ENCODE results near the gene MRPL44.

Gene MRPL44

DNA sequence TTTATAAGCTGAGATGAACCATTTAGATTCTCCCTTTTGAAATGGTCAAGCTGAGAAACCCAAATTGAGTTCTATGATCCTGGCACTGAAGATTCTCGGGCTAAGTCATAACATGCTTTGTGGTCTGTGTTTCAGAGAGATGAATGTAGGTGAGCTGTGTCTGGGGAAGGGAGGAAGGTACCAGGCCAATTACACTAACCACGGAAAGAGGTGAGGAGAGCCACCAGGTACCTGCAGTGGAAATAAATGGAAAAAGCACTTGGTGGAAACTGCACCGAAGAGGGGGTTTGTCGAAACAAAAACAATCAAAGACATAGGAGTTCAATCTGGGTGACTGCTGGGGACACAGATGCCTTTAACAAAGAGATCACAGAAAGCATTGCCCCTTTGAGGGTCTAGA is 963 bp upstream of the MRPL44 start:
- Mint-ChIP-seq H3K36me3 (ENCODE audit: low read depth) (peaks cover 14% of the 10 kb centered on the region), H3K27ac (peak overlapping the region; percentile 45 to 94 (median 71)), H3K9me3 (no peaks in the 10 kb centered on the region)

DNA sequence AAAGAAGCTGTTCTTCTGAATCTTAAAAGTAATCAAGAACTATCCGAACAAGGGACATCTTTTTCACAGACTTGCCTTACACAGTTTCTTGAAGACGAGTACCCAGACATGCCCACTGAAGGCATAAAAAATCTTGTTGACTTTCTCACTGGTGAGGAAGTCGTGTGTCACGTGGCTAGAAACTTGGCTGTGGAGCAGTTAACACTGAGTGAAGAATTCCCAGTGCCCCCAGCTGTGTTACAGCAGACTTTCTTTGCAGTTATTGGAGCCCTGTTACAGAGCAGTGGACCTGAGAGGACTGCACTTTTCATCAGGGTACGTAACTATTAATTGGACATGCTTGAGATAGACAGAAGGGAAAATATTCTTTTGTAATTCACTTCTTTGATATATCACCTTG is 2.4 kb downstream of the MRPL44 start:
- Mint-ChIP-seq H3K27me3 (ENCODE audit: low read depth) (peaks cover 4% of the 10 kb centered on the region), H3K36me3 (ENCODE audit: low read depth) (peaks cover 30% of the 10 kb centered on the region), H3K27ac (no peak overlapping the region), H3K4me1 (peaks cover 57% of the 10 kb centered on the region), H3K4me3 (peak overlapping the region; percentile 35 to 56 (median 44)), H3K9me3 (no peaks in the 10 kb centered on the region)
- TF ChIP-seq, protein P1, sequence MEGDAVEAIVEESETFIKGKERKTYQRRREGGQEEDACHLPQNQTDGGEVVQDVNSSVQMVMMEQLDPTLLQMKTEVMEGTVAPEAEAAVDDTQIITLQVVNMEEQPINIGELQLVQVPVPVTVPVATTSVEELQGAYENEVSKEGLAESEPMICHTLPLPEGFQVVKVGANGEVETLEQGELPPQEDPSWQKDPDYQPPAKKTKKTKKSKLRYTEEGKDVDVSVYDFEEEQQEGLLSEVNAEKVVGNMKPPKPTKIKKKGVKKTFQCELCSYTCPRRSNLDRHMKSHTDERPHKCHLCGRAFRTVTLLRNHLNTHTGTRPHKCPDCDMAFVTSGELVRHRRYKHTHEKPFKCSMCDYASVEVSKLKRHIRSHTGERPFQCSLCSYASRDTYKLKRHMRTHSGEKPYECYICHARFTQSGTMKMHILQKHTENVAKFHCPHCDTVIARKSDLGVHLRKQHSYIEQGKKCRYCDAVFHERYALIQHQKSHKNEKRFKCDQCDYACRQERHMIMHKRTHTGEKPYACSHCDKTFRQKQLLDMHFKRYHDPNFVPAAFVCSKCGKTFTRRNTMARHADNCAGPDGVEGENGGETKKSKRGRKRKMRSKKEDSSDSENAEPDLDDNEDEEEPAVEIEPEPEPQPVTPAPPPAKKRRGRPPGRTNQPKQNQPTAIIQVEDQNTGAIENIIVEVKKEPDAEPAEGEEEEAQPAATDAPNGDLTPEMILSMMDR (IDR thresholded peaks at IDR 0.05; ENCODE audit: unreplicated experiment in 3 of 3) = no peak

More for the DNA sequence above, 963 bp upstream of the MRPL44 start:
- H3K27me3 Mint-ChIP-seq (ENCODE audit: low read depth) = peaks cover 4% of the 10 kb centered on the region
- peak overlapping the region; percentile 69 to 99 (median 76) for H3K4me3 Mint-ChIP-seq
- TF ChIP-seq, protein P1 (IDR thresholded peaks at IDR 0.05; ENCODE audit: unreplicated experiment in 3 of 3) = no peak
- H3K4me1 Mint-ChIP-seq = peaks cover 64% of the 10 kb centered on the region

DNA sequence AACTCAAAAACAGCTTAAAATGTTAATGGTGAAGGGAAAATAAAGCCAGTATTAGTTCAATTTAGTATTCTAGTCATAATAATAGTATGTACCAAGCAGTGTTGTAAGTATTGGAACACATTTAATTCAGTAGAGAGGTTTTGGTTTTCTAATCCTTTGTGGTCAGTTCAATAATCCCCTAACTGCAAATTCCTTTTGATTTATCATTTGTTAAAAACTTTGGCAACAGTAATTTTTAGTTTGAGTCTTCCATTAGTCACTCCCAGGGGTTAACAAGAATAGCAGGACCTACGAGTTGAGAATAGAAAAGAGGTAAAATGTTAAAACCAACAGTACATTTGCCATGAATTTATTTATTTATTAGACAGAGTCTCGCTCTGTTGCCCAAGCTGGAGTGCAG is 10.7 kb downstream of the MRPL44 start:
- TF ChIP-seq, protein P1 (IDR thresholded peaks at IDR 0.05; ENCODE audit: unreplicated experiment in 3 of 3) = no peak
- Mint-ChIP-seq H3K4me1 (no peaks in the 10 kb centered on the region), H3K9me3 (no peaks in the 10 kb centered on the region), H3K36me3 (ENCODE audit: low read depth) (peaks cover 19% of the 10 kb centered on the region), H3K27ac (no peak overlapping the region), H3K27me3 (ENCODE audit: low read depth) (no peaks in the 10 kb centered on the region), H3K4me3 (no peak overlapping the region)

DNA sequence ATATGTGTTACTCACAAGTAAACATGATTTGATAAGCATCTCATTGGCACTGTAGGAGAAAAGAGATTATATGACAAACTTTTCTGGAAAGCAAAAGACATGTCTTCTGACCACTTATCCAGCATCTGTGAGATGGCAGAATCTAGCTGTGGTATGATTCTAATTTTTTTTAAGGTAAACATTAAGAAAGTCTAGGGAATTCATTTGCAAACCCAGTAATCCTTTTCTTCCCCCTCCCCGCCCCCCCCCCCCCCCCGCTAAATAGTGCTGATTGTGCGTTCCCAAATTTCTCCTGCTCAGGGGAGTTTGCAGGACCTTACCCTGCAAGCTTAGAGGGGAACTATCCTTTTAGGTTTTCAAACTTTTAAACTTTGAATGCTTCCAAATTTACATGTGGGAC is 12.1 kb downstream of the MRPL44 start:
- TF ChIP-seq, protein P1 (IDR thresholded peaks at IDR 0.05; ENCODE audit: unreplicated experiment in 3 of 3) = no peak
- Mint-ChIP-seq H3K4me3 (no peak overlapping the region), H3K36me3 (ENCODE audit: low read depth) (peaks cover 15% of the 10 kb centered on the region), H3K27me3 (ENCODE audit: low read depth) (no peaks in the 10 kb centered on the region), H3K4me1 (no peaks in the 10 kb centered on the region), H3K9me3 (no peaks in the 10 kb centered on the region), H3K27ac (no peak overlapping the region)

DNA sequence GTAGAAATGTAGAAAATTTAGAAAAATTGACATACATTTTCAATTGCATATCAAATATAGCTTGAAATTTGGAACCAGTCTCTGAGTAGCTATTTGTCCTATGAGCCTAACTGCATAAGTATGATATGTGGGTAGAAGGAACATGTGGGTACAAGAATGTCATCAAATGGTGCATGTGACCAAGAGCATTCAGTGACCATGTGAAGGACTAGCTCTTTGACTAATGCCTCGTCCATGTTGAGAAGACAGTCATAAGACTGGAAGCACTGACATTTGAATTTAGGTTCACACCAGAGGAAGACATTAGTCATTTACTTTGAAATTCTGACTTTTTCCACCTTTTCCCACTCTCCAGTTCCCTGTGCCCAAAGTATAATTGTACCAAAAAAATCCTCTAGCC is 12.6 kb downstream of the MRPL44 start:
- Mint-ChIP-seq H3K4me3 (no peak overlapping the region), H3K9me3 (no peaks in the 10 kb centered on the region), H3K27me3 (ENCODE audit: low read depth) (no peaks in the 10 kb centered on the region), H3K4me1 (no peaks in the 10 kb centered on the region), H3K27ac (no peak overlapping the region), H3K36me3 (ENCODE audit: low read depth) (peaks cover 15% of the 10 kb centered on the region)
- TF ChIP-seq, protein P1 (IDR thresholded peaks at IDR 0.05; ENCODE audit: unreplicated experiment in 3 of 3) = no peak

DNA sequence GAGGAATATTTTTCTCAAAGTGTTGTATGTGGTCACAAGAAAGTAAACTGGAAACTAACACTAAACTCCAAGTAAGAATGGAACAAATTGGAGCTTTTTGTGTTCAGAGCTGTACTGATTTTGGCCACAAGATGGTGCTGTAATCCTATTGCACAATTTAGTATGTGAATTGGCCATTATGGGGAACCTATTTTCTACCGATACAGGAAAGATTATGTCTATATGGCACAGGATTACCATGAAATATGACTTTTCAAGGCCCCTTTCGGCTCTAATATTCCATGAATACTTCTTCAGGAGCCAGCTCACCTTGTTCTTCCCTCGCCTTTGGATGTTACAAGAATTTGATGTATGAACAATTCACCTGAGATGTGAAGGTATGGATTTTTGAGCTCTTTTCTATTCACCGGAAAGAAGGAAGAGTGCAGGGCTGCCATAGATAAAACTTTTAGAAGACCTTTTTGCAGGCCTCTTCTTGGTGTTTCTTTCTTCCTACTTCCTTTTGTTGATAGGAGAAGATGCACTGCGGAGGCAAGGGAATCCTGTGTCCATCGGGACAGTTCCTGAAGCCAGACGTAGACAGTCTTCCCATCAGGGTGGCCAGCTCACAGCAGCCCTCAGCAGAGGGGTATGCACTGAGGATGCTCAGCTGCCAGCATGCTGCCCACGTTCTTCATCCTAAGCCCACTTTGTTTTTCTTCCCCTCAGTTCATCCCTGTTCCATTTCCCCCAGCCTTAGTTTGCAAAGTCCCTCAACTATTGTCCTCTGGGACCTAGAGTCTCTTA is 13.3 kb downstream of the MRPL44 start:
- Mint-ChIP-seq H3K4me3 (no peak overlapping the region), H3K9me3 (no peaks in the 10 kb centered on the region), H3K4me1 (no peaks in the 10 kb centered on the region), H3K36me3 (ENCODE audit: low read depth) (peaks cover 15% of the 10 kb centered on the region), H3K27ac (no peak overlapping the region), H3K27me3 (ENCODE audit: low read depth) (no peaks in the 10 kb centered on the region)
- TF ChIP-seq, protein P1 (IDR thresholded peaks at IDR 0.05; ENCODE audit: unreplicated experiment in 3 of 3) = peak; percentile 85 to 93 (median 91)

All from nephron (organoid).